Pancreas (tissue), 10 donors: ENCODE data around the gene SCARB1. TPM values are rescaled to one million over a fixed set of nuclear protein-coding genes. Genes with fewer than 3 reads are reported as not detected.

Source experiments
- ATAC-seq, 4 donors: fragments of 200-7000 bp; cut with Tn5 transposase; one replicate each; pipeline versions ENCODE4 v1.8.0 to v1.9.1; 2020; ENCODE audit warnings: mild to moderate bottlenecking in 4 of 4, moderate library complexity in 4 of 4
- DNase-seq, 6 donors: peaks; one replicate each; pipeline ENCODE4 v3.0.0-alpha.2; 2020
- FAIRE-seq: peaks from 2 replicates; lab custom pipeline; 2012; peaks lifted over from hg19 to GRCh38; lab: Jason Lieb, UNC
- H3K27ac ChIP-seq, 4 donors: fragments of 200-600 bp; sonication (generic); 1 replicate in 3 of 4; 2 replicates in 1 of 4; pipeline versions ENCODE4 v1.5.0 to v1.8.0; 2020
- H3K27me3 ChIP-seq, 4 donors: fragments of 200-600 bp; one replicate each; pipeline ENCODE4 v1.8.0; 2021
- H3K36me3 ChIP-seq, 3 donors: fragments of 200-600 bp; sonication (generic) in 1 of 3; one replicate each; pipeline versions ENCODE4 v1.5.0 to v1.8.0; 2020 to 2021
- H3K4me1 ChIP-seq, 3 donors: fragments of 200-600 bp; one replicate each; pipeline ENCODE4 v1.8.0; 2021
- H3K4me3 ChIP-seq, 4 donors: fragments of 200-600 bp; sonication (generic) in 2 of 4; one replicate each; pipeline versions ENCODE4 v1.5.0 to v1.8.0; 2020 to 2021
- H3K9me3 ChIP-seq, 4 donors: fragments of 200-600 bp; one replicate each; pipeline ENCODE4 v1.8.0; 2021
- WGBS, 2 donors: extraction: QIAGEN DNeasy Blood & Tissue Kit; methylation state at CpG; one replicate each; pipeline ENCODE4 v1.1.7; 2013; 5-methylcytosine and 5-hydroxymethylcytosine counted together
- intact Hi-C, 3 donors: fragments of 100-400 bp; cut with DNase I; formaldehyde crosslinking; loops; one replicate each; pipeline versions ENCODE4 v1.11.1 to v1.14.2; 2022
- polyA plus RNA-seq, 2 donors: library from polyadenylated mRNA; stranded (reverse); fragments of 200-250 nt; gene quantifications; one replicate each; pipeline ENCODE4 v1.2.3, GENCODE V29; 2013
- total RNA-seq, 6 donors: library from RNA; stranded (reverse); fragmentation: NEBNext Ultra II Directional in 4 of 6; extraction: Animal tissue kit (Norgen Biotek cat#: 25700) in 4 of 6; gene quantifications; one replicate each; pipeline versions ENCODE4 v1.2.1 to v1.2.4, GENCODE V29; 2021 to 2023
- TF ChIP-seq, protein P1 (sequence below), 4 donors: fragments of 200-600 bp; sonication (generic) in 3 of 4; IDR thresholded peaks; one replicate each; pipeline versions ENCODE4 v1.5.0 to v1.8.0; 2021; ENCODE audit warnings: antibody characterized with exemption in 4 of 4
- donor health status: healthy with polysubstance abuse.
- donor health status: DM: no; HTN: no; CAD: no; lungs with moderate emphysema.
- donor health status: DM: no; HTN: no; CAD: no.
- donor health status: control.
- donor health status: control.
- donor health status: Bipolar disorder and iron deficiency.
- donor health status: DM: yes; HTN: yes; CAD: no.
- donor health status: DM: no; HTN: no; CAD: no.
- donor health status: DM: no; HTN: no; CAD: no.
- donor health status: DM: yes; HTN: yes; CAD: no.

SCARB1 gene
- total and polyA plus RNA-seq, 8 donors: 4.7 to 14.7 (median 9.6) TPM

DNA sequence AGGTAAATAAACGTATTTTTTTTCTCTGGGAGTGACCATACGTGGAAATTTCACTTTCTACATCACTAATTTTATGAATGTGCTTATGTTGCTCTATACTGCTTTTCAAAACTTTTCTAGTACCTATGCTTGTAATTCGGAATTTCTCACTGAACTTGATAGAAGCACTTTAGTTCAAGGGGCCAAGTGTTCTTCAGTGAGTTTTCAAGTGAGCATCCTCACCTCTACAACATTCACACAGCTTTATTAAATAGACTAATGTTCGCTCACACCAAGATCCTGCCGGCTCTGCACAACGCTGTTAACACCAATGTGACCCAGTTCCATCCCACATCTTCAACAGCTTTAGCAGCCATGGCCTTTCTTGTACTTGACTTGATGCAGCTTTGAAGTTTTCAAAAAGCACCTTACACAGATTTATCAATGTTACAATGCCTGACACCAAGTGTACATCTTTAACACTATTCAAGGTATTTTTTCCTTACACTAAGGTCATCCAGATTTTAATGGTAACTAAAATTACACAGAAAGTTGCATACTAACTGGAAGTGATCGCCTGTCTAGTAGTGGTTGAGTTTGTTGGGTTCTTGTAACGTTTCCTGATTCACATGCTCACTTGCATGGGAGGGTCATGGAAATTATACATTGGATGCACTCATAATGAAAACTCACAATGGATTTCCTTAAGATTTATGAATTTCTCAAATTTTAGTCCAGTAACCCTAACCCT lies 46.3 kb upstream of the SCARB1 start:
- Histone ChIP-seq H3K27me3 (no peaks in the 10 kb centered on the region), H3K4me3 (peak overlapping the region in 1 of 4 donors; percentile 4), H3K4me1 (peaks cover 16 to 19% (median 18%) of the 10 kb centered on the region in 3 donors), H3K27ac (no peak overlapping the region), H3K9me3 (no peaks in the 10 kb centered on the region), H3K36me3 (peaks cover 0 to 25% (median 0%) of the 10 kb centered on the region in 3 donors)
- WGBS, 2 donors: 71 to 77% methylated on average over 8 of the region's 8 CpGs
- ATAC-seq (peak in 1 of 4 donors; percentile 0), DNase-seq (no peak), FAIRE-seq (no peak)
- intact Hi-C loops: loop anchor here in 1 of 3 donors (10.0 kb wide), 1 partner anchor 125 kb away; no protein-coding TSS in a partner anchor
- TF ChIP-seq, protein P1, sequence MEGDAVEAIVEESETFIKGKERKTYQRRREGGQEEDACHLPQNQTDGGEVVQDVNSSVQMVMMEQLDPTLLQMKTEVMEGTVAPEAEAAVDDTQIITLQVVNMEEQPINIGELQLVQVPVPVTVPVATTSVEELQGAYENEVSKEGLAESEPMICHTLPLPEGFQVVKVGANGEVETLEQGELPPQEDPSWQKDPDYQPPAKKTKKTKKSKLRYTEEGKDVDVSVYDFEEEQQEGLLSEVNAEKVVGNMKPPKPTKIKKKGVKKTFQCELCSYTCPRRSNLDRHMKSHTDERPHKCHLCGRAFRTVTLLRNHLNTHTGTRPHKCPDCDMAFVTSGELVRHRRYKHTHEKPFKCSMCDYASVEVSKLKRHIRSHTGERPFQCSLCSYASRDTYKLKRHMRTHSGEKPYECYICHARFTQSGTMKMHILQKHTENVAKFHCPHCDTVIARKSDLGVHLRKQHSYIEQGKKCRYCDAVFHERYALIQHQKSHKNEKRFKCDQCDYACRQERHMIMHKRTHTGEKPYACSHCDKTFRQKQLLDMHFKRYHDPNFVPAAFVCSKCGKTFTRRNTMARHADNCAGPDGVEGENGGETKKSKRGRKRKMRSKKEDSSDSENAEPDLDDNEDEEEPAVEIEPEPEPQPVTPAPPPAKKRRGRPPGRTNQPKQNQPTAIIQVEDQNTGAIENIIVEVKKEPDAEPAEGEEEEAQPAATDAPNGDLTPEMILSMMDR (IDR thresholded peaks at IDR 0.05): no peak

DNA sequence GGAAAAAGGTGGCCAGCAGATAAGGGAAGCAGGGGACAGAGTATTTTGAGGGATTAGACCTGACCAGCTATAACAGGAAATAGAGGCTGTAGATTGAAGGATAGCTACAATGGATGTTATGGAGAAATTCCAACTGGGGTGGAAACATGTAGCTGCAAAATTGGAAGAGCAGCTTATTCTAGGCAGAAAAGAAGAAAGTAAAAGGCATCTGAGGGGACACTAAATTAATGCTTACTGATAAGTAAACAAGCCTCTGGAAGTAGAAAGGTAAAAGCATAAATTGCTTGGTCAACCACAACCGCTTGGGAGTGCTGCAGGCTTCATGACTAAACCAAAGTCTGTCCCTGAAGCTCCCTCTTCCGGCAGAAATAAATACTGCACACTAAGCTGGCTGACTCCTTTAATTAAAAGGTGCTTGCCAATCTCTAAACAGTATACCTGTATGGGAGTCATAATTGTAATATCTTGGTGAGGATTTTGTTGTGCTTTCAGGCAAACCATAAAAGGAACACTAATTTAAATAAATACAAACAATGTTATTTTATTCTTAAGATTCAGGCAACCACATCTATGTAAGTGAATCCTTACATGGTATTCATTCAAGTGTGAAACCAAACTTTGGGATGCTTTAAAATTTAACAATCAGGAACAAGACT lies 43.1 kb upstream of the SCARB1 start:
- intact Hi-C loops: loop anchor here in 1 of 3 donors (10.0 kb wide), 1 partner anchor 122 kb away; no protein-coding TSS in a partner anchor
- 0 to 2% methylated on average over 2 of the region's 2 CpGs for WGBS, 2 donors
- Histone ChIP-seq H3K4me1 (peaks cover 16 to 19% (median 18%) of the 10 kb centered on the region in 3 donors), H3K4me3 (no peak overlapping the region), H3K27ac (peak overlapping the region in 2 of 4 donors; percentile 13 to 39), H3K27me3 (no peaks in the 10 kb centered on the region), H3K36me3 (peaks cover 0 to 15% (median 0%) of the 10 kb centered on the region in 3 donors), H3K9me3 (no peaks in the 10 kb centered on the region)
- TF ChIP-seq, protein P1 (IDR thresholded peaks at IDR 0.05): peak; percentile 84 to 97 (median 95)
- FAIRE-seq (peak; percentile 81), ATAC-seq (peak; percentile 65 to 86 (median 78)), DNase-seq (peak; percentile 76 to 93 (median 86))

DNA sequence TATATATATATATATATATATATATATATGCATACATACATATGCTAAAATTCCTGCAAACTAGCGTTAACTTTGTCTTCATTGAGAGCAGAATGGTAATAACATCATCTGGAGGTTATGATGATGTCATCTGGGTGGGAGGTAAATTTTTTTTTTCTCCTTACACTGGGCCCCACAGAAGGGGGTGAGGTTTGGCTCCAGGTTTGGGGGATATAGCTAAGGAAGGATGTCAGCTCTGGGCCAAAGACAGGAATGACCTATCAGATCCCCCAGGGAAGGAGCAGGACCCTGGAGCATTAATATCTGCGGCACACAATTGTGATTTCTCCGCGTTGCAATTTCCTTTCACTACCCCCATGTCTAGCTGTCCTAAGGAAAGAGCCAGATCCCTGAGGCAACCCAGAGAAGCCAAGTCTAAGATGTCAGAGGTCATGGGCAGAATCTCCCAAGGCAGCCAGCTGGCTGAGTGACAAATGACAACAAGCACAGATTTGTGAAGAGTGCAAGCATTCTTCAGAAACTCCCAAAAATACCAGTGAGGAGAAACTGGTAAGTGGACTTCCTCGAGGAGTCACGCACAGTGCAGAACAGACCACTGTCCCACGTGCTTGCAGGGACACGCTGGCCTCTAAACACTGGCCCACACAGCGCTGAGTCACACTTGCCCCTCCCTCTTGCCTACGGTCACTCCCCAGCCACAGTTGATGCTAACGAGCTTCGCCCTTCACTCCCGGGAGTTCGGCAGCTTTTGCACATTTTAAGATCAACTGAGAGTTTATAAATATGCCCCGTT lies 40.8 kb upstream of the SCARB1 start:
- ATAC-seq (peak; percentile 62 to 77 (median 76)), FAIRE-seq (no peak), DNase-seq (peak in 5 of 6 donors; percentile 56 to 71 (median 68))
- intact Hi-C loops: loop anchor here in 1 of 3 donors (10.0 kb wide), 1 partner anchor 120 kb away; no protein-coding TSS in a partner anchor
- H3K27me3 ChIP-seq: no peaks in the 10 kb centered on the region
- H3K27ac ChIP-seq: peak overlapping the region in 2 of 4 donors; percentile 22 to 30
- WGBS, 2 donors: 26 to 30% methylated on average over 15 of the region's 15 CpGs
- no peaks in the 10 kb centered on the region for H3K9me3 ChIP-seq
- H3K4me1 ChIP-seq: peaks cover 0 to under 1% (median 0%) of the 10 kb centered on the region in 3 donors
- no peaks in the 10 kb centered on the region for H3K36me3 ChIP-seq
- TF ChIP-seq, protein P1 (IDR thresholded peaks at IDR 0.05): no peak
- H3K4me3 ChIP-seq: no peak overlapping the region

DNA sequence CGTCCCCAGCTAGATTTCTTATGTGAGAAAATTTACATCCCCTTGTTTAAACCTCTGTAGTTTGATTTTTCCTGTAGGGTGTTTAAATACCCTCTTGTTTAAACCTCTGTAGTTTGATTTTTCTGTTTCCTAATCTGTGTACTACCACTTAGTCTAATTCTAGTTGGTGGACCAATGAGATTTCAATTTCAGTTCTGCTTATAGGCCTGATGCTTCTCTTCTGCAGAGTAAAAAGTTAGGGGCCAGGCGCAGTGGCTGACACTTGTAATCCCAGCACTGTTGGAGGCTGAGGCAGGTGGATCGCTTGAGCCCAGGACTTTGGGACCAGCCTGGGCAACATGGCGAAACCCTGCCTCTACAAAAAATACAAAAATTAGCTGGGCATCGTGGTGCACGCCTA lies 39.3 kb upstream of the SCARB1 start:
- H3K9me3 ChIP-seq: no peaks in the 10 kb centered on the region
- no peaks in the 10 kb centered on the region for H3K4me1 ChIP-seq
- H3K27ac ChIP-seq: no peak overlapping the region
- H3K4me3 ChIP-seq: no peak overlapping the region
- no peak for DNase-seq
- intact Hi-C loops: loop anchor here in 1 of 3 donors (10.0 kb wide), 1 partner anchor 118 kb away; no protein-coding TSS in a partner anchor
- FAIRE-seq: no peak
- ATAC-seq: no peak
- H3K36me3 ChIP-seq: no peaks in the 10 kb centered on the region
- TF ChIP-seq, protein P1 (IDR thresholded peaks at IDR 0.05): no peak
- 89 to 91% methylated on average over 6 of the region's 6 CpGs for WGBS, 2 donors
- no peaks in the 10 kb centered on the region for H3K27me3 ChIP-seq
